Airway epithelial cell (primary cell): Measurements from ENCODE around the gene ZNF813. TPM values are rescaled to one million over a fixed set of nuclear protein-coding genes. Genes with fewer than 3 reads are reported as not detected.

Source experiments
- total RNA-seq: library from RNA; depleted of rRNA; stranded (reverse); fragments of >200 nt; gene quantifications from 2 replicates; pipeline ENCODE4 v1.2.3, GENCODE V29; 2015

Gene ZNF813
- 1.3 and 3.1 TPM in 2 replicates for total RNA-seq

DNA sequence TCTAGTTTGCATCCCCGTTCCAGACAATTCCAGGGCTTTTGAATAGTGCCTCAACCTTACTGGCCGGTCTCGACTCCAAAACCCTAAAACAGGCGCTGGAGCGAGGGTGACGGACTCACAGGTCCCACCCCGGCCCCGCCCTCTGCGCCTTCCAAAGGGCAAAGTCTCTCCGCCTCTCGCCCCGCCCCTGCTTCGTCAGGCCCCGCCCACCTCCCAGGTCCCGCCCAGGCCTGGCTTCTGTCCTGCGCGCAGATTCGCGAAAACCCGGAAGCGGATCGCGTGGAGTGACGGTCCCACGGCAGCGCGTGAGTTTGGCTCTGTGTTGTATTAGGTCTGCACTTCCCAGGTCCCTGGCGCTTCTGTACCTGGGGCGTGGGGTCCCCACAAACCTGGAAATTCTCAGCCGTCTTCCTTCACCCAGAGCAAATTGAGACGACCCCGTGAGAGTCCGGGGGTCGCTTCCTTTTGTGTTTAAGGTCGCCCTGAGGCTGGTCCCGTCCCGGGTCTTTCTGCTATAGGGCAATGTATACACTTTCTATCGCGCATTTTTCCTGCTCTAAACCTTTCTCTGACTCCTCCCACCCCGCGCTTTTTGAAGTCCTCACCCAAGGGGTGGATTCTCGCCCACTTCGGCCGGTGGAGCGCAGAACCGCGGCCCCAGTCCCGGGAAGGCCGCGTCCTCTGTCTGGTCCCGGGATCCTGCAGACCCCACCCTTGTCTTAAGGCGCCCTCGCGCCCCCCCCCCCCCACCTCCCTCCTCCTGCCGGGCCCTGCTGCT is at the start of gene ZNF813:
Gene ZNF813 (plus strand): TSS at position 249 of the 778 bp plus-strand sequence. CDS start 16,090 bp downstream, outside the sequence.

DNA sequence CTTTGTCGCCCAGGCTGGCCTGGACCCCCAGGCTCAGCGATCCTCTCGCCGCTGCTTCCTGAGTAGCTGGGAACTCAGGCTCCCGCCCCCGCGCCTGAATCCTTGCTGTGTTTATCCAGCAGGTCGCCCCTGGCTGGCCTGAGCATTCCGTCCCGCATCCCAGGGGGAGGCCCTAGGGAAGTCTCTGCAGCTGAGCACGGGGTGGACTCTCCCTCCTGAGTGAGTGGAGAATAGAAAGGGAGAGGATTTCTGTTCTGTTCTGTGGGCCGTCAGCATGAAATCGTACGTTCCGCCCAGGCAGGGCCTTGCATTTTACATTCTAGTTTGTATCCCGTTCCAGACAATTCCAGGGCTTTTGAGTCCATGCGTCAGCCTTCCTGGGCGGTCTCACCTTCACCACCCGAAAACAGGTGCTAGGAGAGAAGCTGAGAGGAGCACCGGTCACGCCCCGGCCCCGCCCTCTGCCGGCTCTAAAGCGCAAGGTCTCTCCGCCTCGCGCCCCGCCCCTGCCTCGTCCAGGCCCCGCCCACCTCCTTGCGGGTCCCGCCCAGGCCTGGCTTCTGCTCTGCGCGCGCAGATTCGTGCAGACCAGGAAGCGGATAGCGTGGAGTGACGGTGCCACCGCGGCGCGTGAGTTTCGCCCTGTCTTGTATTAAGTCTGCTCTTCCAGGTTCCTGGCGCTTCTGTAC is 36.0 kb upstream of the ZNF813 start, which contains the start of gene ZNF761:
Gene ZNF761 (plus strand): TSS at position 586 of the 689 bp plus-strand sequence. CDS start 15,285 bp downstream, outside the sequence.

DNA sequence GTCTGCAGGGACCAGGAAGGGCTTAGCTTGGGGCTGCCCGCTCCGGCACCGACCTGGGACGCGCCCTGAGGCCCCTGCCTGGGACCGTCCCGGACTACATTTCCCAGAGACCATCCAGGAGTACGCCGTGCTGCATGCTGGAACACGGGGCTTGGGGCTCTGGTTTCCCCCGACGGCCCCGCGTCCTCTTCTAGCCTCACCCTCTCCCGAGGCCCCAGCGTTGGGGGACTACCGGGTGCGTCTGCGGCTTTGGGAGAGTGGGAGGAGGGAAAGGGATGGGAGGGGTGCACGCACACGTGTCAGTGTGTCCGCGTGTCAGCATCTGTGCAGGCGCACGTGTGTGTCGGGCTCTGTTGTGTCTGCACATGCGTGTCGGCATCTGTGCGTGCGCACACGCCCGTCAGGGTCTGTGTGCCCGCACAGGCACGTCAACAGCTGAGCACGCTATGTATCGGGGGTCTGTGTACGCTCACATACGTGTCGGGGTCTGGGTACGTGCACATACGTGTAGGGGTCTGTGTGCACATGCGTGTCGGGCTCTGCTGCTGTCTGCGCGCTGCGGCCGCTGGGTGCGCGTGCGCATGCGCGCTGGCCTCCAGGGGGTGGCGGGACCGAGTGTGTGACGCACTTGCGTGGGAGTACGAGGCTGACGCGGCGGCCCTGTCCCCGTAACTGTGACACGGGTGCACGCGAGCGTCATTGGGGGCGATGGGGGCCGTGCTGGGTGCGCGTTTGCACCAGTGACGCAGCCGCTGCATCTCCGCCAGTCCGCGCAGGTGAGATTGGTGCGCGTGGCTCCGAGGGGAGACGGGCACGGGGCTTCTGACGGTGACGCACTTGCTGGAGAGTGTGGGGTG is 70.2 kb downstream of the ZNF813 start, which contains the start of gene ZNF331:
Gene ZNF331 (plus strand): TSS at position 625 of the 857 bp plus-strand sequence. CDS start 31,232 bp downstream, outside the sequence.

Other genes starting within 250 kb of the ZNF813 start
- 3.9 and 7.7 TPM in 2 replicates for gene ZNF677, start 212.9 kb upstream of the ZNF813 start, total RNA-seq
- not detected in 2 replicates for gene VN1R2, start 209.4 kb upstream of the ZNF813 start, total RNA-seq
- gene VN1R4, start 200.0 kb upstream of the ZNF813 start, total RNA-seq, result not detected in 2 replicates
- 3.3 and 4.4 TPM in 2 replicates for gene ZNF845, start 134.0 kb upstream of the ZNF813 start, total RNA-seq
- 3.7 and 4.8 TPM in 2 replicates for gene ZNF525, start 102.0 kb upstream of the ZNF813 start, total RNA-seq
- 3.5 and 5.1 TPM in 2 replicates for gene ZNF765, start 72.6 kb upstream of the ZNF813 start, total RNA-seq
- gene ZNF761, start 35.7 kb upstream of the ZNF813 start, total RNA-seq, result 7.2 and 7.3 TPM in 2 replicates
- gene ZNF331, start 70.4 kb downstream of the ZNF813 start, total RNA-seq, result 3.4 and 3.9 TPM in 2 replicates
- not detected in 2 replicates for gene DPRX, start 164.3 kb downstream of the ZNF813 start, total RNA-seq